HL-60 (cell line): ENCODE data around the gene IGHMBP2.
"Not testable (repeated sequence)": the region's sequence is repeated elsewhere in the genome, so short reads cannot be mapped to it uniquely, and the experiment has no call there.

ENCODE experiments used
- DNase-seq, 2 experiments: peaks; one replicate each; pipeline ENCODE4 v3.0.0-alpha.2; 2010 to 2020; ENCODE audit warnings: low read depth in 1 of 2, low spot score in 1 of 2
- H3K27ac ChIP-seq: fragments of 250-450 bp; sonication (Bioruptor Pico); replicated peaks from 2 replicates; pipeline ENCODE4 v1.5.1; 2020; ENCODE audit warnings: mild to moderate bottlenecking, moderate library complexity
- H3K27me3 ChIP-seq: fragments of 250-450 bp; sonication (Bioruptor Pico); 2 replicates; pipeline ENCODE4 v1.5.1; 2021; ENCODE audit warnings: mild to moderate bottlenecking, moderate library complexity; ENCODE audit not compliant: insufficient read depth, poor library complexity, severe bottlenecking
- H3K4me3 ChIP-seq: replicated peaks from 2 replicates; pipeline ENCODE4 v1.5.1; 2011; ENCODE audit warnings: mild to moderate bottlenecking, control low read depth, low read length; ENCODE audit not compliant: insufficient read depth
- CTCF ChIP-seq: IDR thresholded peaks from one replicate; pipeline ENCODE4 v1.5.1; 2011; ENCODE audit warnings: low read length, control low read depth, inconsistent platforms; ENCODE audit not compliant: insufficient read depth
- GABPA ChIP-seq: IDR thresholded peaks from 2 replicates; pipeline ENCODE4 v1.6.1; 2012; ENCODE audit warnings: low read depth
- POLR2AphosphoS5 ChIP-seq: IDR thresholded peaks from 2 replicates; pipeline ENCODE4 v1.6.1; 2012; ENCODE audit warnings: low read depth
- REST ChIP-seq: IDR thresholded peaks from 2 replicates; pipeline ENCODE4 v1.6.1; 2012; ENCODE audit warnings: low read depth; ENCODE audit not compliant: insufficient replicate concordance
- SPI1 ChIP-seq: IDR thresholded peaks from 2 replicates; pipeline ENCODE4 v1.6.1; 2012; ENCODE audit warnings: low read depth, mild to moderate bottlenecking, borderline replicate concordance
- long read RNA-seq: library from polyadenylated mRNA; unstranded; transcript quantifications from one replicate; pipeline ENCODE4 v2.0.0, GENCODE V29; 2020

The IGHMBP2 gene
- long read RNA-seq, transcript IGHMBP2-201 (15 exons, 3,961 nt) = major isoform, 10 of 117 reads
- long read RNA-seq, partial matches to known transcripts = 97 of 117 reads
- long read RNA-seq, other reads (novel, unspliced or antisense) = 9 of 117 reads

DNA sequence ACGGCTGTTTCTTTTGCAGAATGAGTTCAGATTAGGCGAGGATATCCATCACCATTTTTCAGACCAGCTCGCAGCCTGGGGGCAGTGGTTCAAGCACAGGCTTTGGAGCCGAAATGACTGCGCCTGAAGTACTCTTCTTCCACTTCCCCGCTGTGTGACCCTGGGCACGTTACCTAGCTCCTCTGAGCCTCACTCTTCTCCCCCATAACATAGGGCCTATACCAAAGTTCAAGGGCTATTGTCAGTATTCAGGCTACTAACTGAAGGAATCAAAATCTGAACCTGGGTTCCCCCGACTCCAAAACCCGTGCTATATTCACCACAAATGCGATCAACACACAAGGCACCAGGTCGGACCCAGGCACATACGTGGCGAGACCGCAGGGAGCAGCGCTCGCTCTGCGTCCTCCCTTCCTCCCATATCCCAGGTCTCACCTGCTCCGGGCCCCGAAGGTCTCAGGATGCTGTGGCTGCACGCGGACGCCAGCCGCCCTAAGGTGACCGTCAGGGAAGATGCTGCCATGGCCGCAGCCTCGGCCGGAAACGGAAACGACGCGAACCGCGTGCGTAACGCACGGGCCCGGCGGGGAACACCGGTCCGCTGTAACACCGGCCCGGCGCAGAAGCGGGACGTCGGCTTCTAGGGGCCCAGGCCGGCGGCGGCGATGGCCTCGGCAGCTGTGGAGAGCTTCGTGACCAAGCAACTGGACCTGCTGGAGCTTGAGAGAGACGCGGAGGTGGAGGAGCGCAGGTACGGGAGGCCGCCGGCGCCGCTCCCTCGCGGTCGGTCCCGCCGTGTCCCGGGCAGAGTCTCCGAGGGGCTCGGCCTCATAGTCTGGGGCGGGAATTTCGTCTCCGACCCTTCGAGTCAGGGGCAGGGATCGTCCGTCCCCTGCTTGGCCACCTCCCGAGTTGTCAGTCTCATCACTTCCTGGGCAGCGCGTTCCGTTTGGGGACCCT lies at the start of gene IGHMBP2, which contains the start of gene MRPL21:
Gene IGHMBP2, plus strand, starts transcription at position 604 of the 960 bp plus-strand sequence. Its CDS starts 62 bp downstream, at position 666.
Gene MRPL21, minus strand, starts transcription at position 545 of the 960 bp plus-strand sequence. Its CDS starts 22 bp downstream, at position 523.
- peak within 1 kb of the TSS; percentile 77 for H3K4me3 ChIP-seq
- no peaks in the 10 kb centered on the region for H3K27me3 ChIP-seq
- peak within 1 kb of the TSS; percentile 82 for H3K27ac ChIP-seq
- TF ChIP-seq GABPA (peak; percentile 100), POLR2AphosphoS5 (peak; percentile 95), SPI1 (no peak), CTCF (no peak), REST (peak; percentile 69)
- DNase-seq = peak; percentile 79

- Histone ChIP-seq H3K4me3 (peak overlapping the region; percentile 65; the same call in 1 of the 2 replicates), H3K27me3 (no peaks in the 10 kb centered on the region), H3K27ac (no peak overlapping the region; the same call in 1 of the 2 replicates)
- no peak for TF ChIP-seq POLR2AphosphoS5
- TF ChIP-seq REST = no peak
- no peak for TF ChIP-seq SPI1
- TF ChIP-seq GABPA = no peak
- no peak for TF ChIP-seq CTCF
- no peak for DNase-seq
Measured at GRCh38 chr11:68854273-68854958, 49.3 kb upstream of the IGHMBP2 start.

GRCh38 chr11:68855205-68855981 lies 48.3 kb upstream of the IGHMBP2 start:
- Histone ChIP-seq H3K4me3 (peak overlapping the region; percentile 65), H3K27me3 (no peaks in the 10 kb centered on the region), H3K27ac (peak overlapping the region; percentile 73)
- TF ChIP-seq SPI1 (peak; percentile 56; the same call in 1 of the 2 replicates), POLR2AphosphoS5 (no peak)
- DNase-seq = peak; percentile 51 to 72

- not testable (repeated sequence) for DNase-seq, H3K4me3 ChIP-seq, H3K27ac ChIP-seq, H3K27me3 ChIP-seq
Measured at GRCh38 chr11:68856425-68857030, 47.2 kb upstream of the IGHMBP2 start.
